Body of pancreas (tissue), 4 donors: ENCODE data around the gene PRKCB. TPM values are rescaled to one million over a fixed set of nuclear protein-coding genes. Genes with fewer than 3 reads are reported as not detected.

ENCODE experiments used
- ATAC-seq: fragments of 150-250 bp; one replicate; pipeline ENCODE4 v1.9.1; 2016
- DNase-seq, 4 donors: peaks; one replicate each; pipeline ENCODE4 v3.0.0-alpha.2; 2019
- H3K27ac ChIP-seq, 4 donors: fragments of 200-600 bp; sonication (generic); 1 replicate in 3 of 4; 2 replicates in 1 of 4; pipeline versions ENCODE4 v1.5.1 to v1.6.1; 2016 to 2019; ENCODE audit warnings: mild to moderate bottlenecking in 1 of 4, mixed read lengths in 1 of 4, moderate library complexity in 1 of 4
- H3K27me3 ChIP-seq, 2 donors: fragments of 200-600 bp; sonication (generic); one replicate each; pipeline ENCODE4 v1.6.0; 2016; ENCODE audit warnings: mild to moderate bottlenecking in 1 of 2
- H3K36me3 ChIP-seq, 2 donors: fragments of 200-600 bp; sonication (generic); replicated peaks in 1 of 2; 2 replicates each; pipeline ENCODE4 v1.5.1; 2016; ENCODE audit warnings: low read depth in 2 of 2; ENCODE audit not compliant: insufficient read depth in 1 of 2
- H3K4me1 ChIP-seq: fragments of 200-600 bp; sonication (generic); one replicate; pipeline ENCODE4 v1.6.0; 2016
- H3K4me3 ChIP-seq, 2 donors: fragments of 200-600 bp; sonication (generic); 1 replicate in 1 of 2; 2 replicates in 1 of 2; pipeline ENCODE4 v1.5.1; 2016 to 2019
- H3K9me3 ChIP-seq, 3 donors: fragments of 200-600 bp; sonication (generic); 1 replicate in 2 of 3; 2 replicates in 1 of 3; pipeline ENCODE4 v1.5.1; 2016
- CTCF ChIP-seq, 7 experiments: fragments of 450-650 bp in 4 of 7; fragments of 200-600 bp in 3 of 7; sonication (generic) in 3 of 7; IDR thresholded peaks; one replicate each; pipeline ENCODE4 v1.5.1; 2016 to 2019; ENCODE audit warnings: antibody characterized with exemption in 7 of 7
- POLR2A ChIP-seq, 3 donors: fragments of 450-650 bp; IDR thresholded peaks; one replicate each; pipeline ENCODE4 v1.6.1; 2016; ENCODE audit warnings: antibody characterized with exemption in 3 of 3, mild to moderate bottlenecking in 2 of 3
- WGBS, 2 donors: methylation state at CpG; one replicate each; pipeline ENCODE4 v1.1.5; 2017; 5-methylcytosine and 5-hydroxymethylcytosine counted together
- intact Hi-C: fragments of 100-400 bp; cut with DNase I; formaldehyde crosslinking; loops from one replicate; pipeline ENCODE4 v1.15.1; 2023
- total RNA-seq, 2 donors: library from RNA; depleted of rRNA; stranded (reverse); fragments of >200 nt; gene quantifications; one replicate each; pipeline ENCODE4 v1.1.0, GENCODE V29; 2016

PRKCB gene
- total RNA-seq, 2 donors from 2014 or later = 0.33 to 10.6 TPM

- 42 to 57% methylated on average over 7 of the region's 7 CpGs for WGBS, 2 donors
- no peak for TF ChIP-seq POLR2A (IDR thresholded peaks at IDR 0.05)
- no peak for TF ChIP-seq CTCF (IDR thresholded peaks at IDR 0.05)
- DNase-seq (no peak), ATAC-seq (no peak)
- no peak overlapping the region for H3K27ac ChIP-seq
- intact Hi-C loops = no loop called here
- H3K9me3 ChIP-seq = no peaks in the 10 kb centered on the region
- H3K36me3 ChIP-seq = no peaks in the 10 kb centered on the region
- no peak overlapping the region for H3K4me3 ChIP-seq
- no peaks in the 10 kb centered on the region for H3K27me3 ChIP-seq
- H3K4me1 ChIP-seq = no peaks in the 10 kb centered on the region
Measured at GRCh38 chr16:24191876-24192402, 356.2 kb downstream of the PRKCB start.

- no peaks in the 10 kb centered on the region for H3K36me3 ChIP-seq
- ATAC-seq = no peak
- H3K4me3 ChIP-seq = no peak overlapping the region
- H3K4me1 ChIP-seq = no peaks in the 10 kb centered on the region
- DNase-seq = no peak
- WGBS, 2 donors = 39 to 57% methylated on average over 2 of the region's 2 CpGs
- TF ChIP-seq POLR2A (IDR thresholded peaks at IDR 0.05) = no peak
- TF ChIP-seq CTCF (IDR thresholded peaks at IDR 0.05) = no peak
- no peak overlapping the region for H3K27ac ChIP-seq
- no peaks in the 10 kb centered on the region for H3K27me3 ChIP-seq
- no peaks in the 10 kb centered on the region for H3K9me3 ChIP-seq
- intact Hi-C loops = no loop called here
Measured at GRCh38 chr16:24195221-24195620, 359.4 kb downstream of the PRKCB start.

- H3K27ac ChIP-seq = no peak overlapping the region
- H3K4me3 ChIP-seq = no peak overlapping the region
- TF ChIP-seq CTCF (IDR thresholded peaks at IDR 0.05) (no peak), POLR2A (IDR thresholded peaks at IDR 0.05) (no peak)
- intact Hi-C loops = no loop called here
- H3K27me3 ChIP-seq = no peaks in the 10 kb centered on the region
- H3K4me1 ChIP-seq = no peaks in the 10 kb centered on the region
- WGBS, 2 donors = 45 to 48% methylated on average over 4 of the region's 4 CpGs
- no peaks in the 10 kb centered on the region for H3K9me3 ChIP-seq
- no peak for ATAC-seq
- no peak for DNase-seq
- no peaks in the 10 kb centered on the region for H3K36me3 ChIP-seq
Measured at GRCh38 chr16:24198807-24199533, 363.2 kb downstream of the PRKCB start.

- H3K36me3 ChIP-seq = no peaks in the 10 kb centered on the region
- H3K27me3 ChIP-seq = no peaks in the 10 kb centered on the region
- no peaks in the 10 kb centered on the region for H3K9me3 ChIP-seq
- no peak for TF ChIP-seq CTCF (IDR thresholded peaks at IDR 0.05)
- TF ChIP-seq POLR2A (IDR thresholded peaks at IDR 0.05) = no peak
- H3K4me1 ChIP-seq = no peaks in the 10 kb centered on the region
- no peak for DNase-seq
- no peak overlapping the region for H3K4me3 ChIP-seq
- ATAC-seq = no peak
- intact Hi-C loops = no loop called here
- H3K27ac ChIP-seq = no peak overlapping the region
- WGBS, 2 donors = 40 to 56% methylated on average over 4 of the region's 4 CpGs
Measured at GRCh38 chr16:24203675-24204074, 367.9 kb downstream of the PRKCB start.
